ENCODE data around the gene OR2J2.
"Not testable (repeated sequence)": the region's sequence is repeated elsewhere in the genome, so short reads cannot be mapped to it uniquely, and the experiment has no call there.

OR2J2 gene

GRCh38 chr6:29200767-29201662, 30.3 kb downstream of the OR2J2 start:
- FAIRE-seq (no peak), DNase-seq (ENCODE audit: insufficient read length, low spot score) (no peak)
- TF ChIP-seq CTCF (IDR thresholded peaks at IDR 0.05; ENCODE audit: insufficient read depth, missing control alignments): no peak

GRCh38 chr6:29201966-29202365, 31.3 kb downstream of the OR2J2 start:
- DNase-seq (ENCODE audit: insufficient read length, low spot score): no peak
- no peak for TF ChIP-seq CTCF (IDR thresholded peaks at IDR 0.05; ENCODE audit: insufficient read depth, missing control alignments)

GRCh38 chr6:29211488-29211887, 40.8 kb downstream of the OR2J2 start:
- FAIRE-seq: no peak
- TF ChIP-seq CTCF (IDR thresholded peaks at IDR 0.05; ENCODE audit: insufficient read depth, missing control alignments): no peak

More at GRCh38 chr6:29201966-29202365, 31.3 kb downstream of the OR2J2 start:
- FAIRE-seq: no peak

GRCh38 chr6:29216528-29216927, 45.8 kb downstream of the OR2J2 start:
- no peak for FAIRE-seq
- no peak for DNase-seq (ENCODE audit: insufficient read length, low spot score)

More at GRCh38 chr6:29211488-29211887, 40.8 kb downstream of the OR2J2 start:
- DNase-seq (ENCODE audit: insufficient read length, low spot score): no peak

GRCh38 chr6:29217242-29217641, 46.5 kb downstream of the OR2J2 start:
- FAIRE-seq; DNase-seq (ENCODE audit: insufficient read length, low spot score): not testable (repeated sequence)

More at GRCh38 chr6:29216528-29216927, 45.8 kb downstream of the OR2J2 start:
- TF ChIP-seq CTCF (IDR thresholded peaks at IDR 0.05; ENCODE audit: insufficient read depth, missing control alignments): no peak

- DNase-seq (ENCODE audit: insufficient read length, low spot score): not testable (repeated sequence)
Measured at GRCh38 chr6:29218056-29218455, 47.3 kb downstream of the OR2J2 start.

More at GRCh38 chr6:29218056-29218455, 47.3 kb downstream of the OR2J2 start:
- FAIRE-seq: not testable (repeated sequence)
